Osteocyte (in vitro differentiated cells): ENCODE data around the gene MFAP3L. TPM values are rescaled to one million over a fixed set of nuclear protein-coding genes. Genes with fewer than 3 reads are reported as not detected.

Experiments
- DNase-seq: peaks from one replicate; pipeline ENCODE4 v3.0.0; 2021; ENCODE audit warnings: mixed read lengths; ENCODE audit not compliant: unreplicated experiment; ENCODE audit errors: extremely low spot score
- H3K27ac Mint-ChIP-seq: one replicate; pipeline ENCODE4 v1.8.0; 2021; ENCODE audit warnings: mild to moderate bottlenecking, mixed read lengths; ENCODE audit not compliant: unreplicated experiment
- H3K27me3 Mint-ChIP-seq: one replicate; pipeline ENCODE4 v1.8.0; 2021; ENCODE audit warnings: mixed read lengths; ENCODE audit not compliant: unreplicated experiment
- H3K36me3 Mint-ChIP-seq: one replicate; pipeline ENCODE4 v1.8.0; 2021; ENCODE audit warnings: mixed read lengths; ENCODE audit not compliant: unreplicated experiment
- H3K4me1 Mint-ChIP-seq: one replicate; pipeline ENCODE4 v1.8.0; 2021; ENCODE audit warnings: mixed read lengths; ENCODE audit not compliant: unreplicated experiment
- H3K4me3 Mint-ChIP-seq: one replicate; pipeline ENCODE4 v1.8.0; 2021; ENCODE audit warnings: mild to moderate bottlenecking, moderate library complexity, mixed read lengths; ENCODE audit not compliant: unreplicated experiment
- H3K9me3 Mint-ChIP-seq: one replicate; pipeline ENCODE4 v1.8.0; 2021; ENCODE audit warnings: mixed read lengths; ENCODE audit not compliant: unreplicated experiment
- total RNA-seq: library from RNA; stranded (reverse); gene quantifications from 2 replicates; pipeline ENCODE4 v1.2.1, GENCODE V29; 2021
- TF ChIP-seq, protein P1 (sequence below): fragments of 200-600 bp; sonication (generic); IDR thresholded peaks from 2 replicates; pipeline ENCODE4 v1.5.0; 2021; ENCODE audit warnings: antibody characterized with exemption, mild to moderate bottlenecking, moderate library complexity

Gene MFAP3L
- total RNA-seq, 1 donor from 2014 or later: 2.5 TPM

DNA sequence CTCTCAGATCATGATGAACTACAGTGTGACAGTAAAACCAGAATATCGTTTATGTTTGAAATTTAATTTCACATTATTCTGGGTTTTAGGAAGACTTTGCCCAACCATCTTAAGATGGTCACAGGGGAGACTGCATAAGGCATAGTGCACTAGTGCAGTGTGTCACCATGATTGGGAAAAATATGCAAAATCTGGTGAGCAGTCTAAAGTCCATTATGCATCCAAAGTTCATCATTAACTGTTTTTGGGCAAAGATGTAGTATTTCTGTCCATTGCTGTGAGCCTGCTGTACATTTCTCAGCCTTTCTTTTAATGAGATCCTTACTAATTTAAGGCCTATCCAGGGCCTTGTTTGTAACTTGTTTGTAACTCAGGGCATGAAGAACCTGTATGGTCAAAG is 11.3 kb upstream of the MFAP3L start:
- TF ChIP-seq, protein P1, sequence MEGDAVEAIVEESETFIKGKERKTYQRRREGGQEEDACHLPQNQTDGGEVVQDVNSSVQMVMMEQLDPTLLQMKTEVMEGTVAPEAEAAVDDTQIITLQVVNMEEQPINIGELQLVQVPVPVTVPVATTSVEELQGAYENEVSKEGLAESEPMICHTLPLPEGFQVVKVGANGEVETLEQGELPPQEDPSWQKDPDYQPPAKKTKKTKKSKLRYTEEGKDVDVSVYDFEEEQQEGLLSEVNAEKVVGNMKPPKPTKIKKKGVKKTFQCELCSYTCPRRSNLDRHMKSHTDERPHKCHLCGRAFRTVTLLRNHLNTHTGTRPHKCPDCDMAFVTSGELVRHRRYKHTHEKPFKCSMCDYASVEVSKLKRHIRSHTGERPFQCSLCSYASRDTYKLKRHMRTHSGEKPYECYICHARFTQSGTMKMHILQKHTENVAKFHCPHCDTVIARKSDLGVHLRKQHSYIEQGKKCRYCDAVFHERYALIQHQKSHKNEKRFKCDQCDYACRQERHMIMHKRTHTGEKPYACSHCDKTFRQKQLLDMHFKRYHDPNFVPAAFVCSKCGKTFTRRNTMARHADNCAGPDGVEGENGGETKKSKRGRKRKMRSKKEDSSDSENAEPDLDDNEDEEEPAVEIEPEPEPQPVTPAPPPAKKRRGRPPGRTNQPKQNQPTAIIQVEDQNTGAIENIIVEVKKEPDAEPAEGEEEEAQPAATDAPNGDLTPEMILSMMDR: no peak
- Mint-ChIP-seq H3K27ac (no peak overlapping the region), H3K4me1 (no peaks in the 10 kb centered on the region), H3K36me3 (no peaks in the 10 kb centered on the region), H3K4me3 (no peak overlapping the region), H3K9me3 (no peaks in the 10 kb centered on the region), H3K27me3 (peaks cover 31% of the 10 kb centered on the region)
- DNase-seq: no peak

DNA sequence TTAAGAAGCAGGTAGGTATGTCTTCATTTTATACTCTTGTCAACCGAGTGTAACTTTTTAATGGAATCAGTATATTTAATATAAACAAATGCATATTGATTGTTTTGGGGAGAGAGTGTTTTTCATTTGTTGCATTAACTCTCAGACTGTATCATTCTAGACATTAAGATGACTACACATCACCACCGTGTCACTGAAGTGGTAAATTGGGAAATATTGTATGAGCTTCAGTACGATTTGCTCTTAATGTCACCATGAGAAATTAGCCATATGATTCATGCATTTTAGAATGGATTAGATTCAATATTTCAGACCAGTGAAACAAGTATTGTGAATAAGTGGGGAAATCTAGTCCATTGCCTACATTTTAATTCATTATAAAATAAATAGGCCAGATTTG is 9.7 kb upstream of the MFAP3L start:
- Mint-ChIP-seq H3K27ac (no peak overlapping the region), H3K9me3 (no peaks in the 10 kb centered on the region), H3K27me3 (peaks cover 39% of the 10 kb centered on the region), H3K36me3 (no peaks in the 10 kb centered on the region), H3K4me1 (no peaks in the 10 kb centered on the region), H3K4me3 (no peak overlapping the region)
- TF ChIP-seq, protein P1: no peak
- DNase-seq: no peak

DNA sequence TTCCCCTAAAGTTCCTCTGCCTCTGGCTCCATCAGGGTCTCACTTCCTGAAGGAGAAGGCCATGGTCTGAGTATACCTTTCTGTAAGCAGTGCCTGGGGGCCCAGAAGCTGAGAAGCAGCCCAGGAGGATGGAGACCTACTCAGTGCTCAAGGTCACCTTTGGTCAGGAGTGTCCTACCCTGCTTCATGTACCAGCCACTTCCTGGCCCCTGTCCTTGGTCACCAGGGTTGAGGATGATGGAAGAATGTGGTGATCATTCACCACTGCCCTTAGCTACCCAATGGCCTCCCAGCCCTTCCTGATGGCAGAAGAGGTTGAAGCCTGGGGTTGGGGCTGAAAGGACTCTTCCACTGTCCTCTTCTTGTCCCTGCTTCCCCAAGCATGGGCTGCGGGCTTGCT is 9.0 kb upstream of the MFAP3L start:
- H3K27me3 Mint-ChIP-seq: peaks cover 40% of the 10 kb centered on the region
- no peak overlapping the region for H3K27ac Mint-ChIP-seq
- no peaks in the 10 kb centered on the region for H3K36me3 Mint-ChIP-seq
- peak; percentile 63 for DNase-seq
- no peaks in the 10 kb centered on the region for H3K4me1 Mint-ChIP-seq
- no peak overlapping the region for H3K4me3 Mint-ChIP-seq
- TF ChIP-seq, protein P1: no peak
- no peaks in the 10 kb centered on the region for H3K9me3 Mint-ChIP-seq

DNA sequence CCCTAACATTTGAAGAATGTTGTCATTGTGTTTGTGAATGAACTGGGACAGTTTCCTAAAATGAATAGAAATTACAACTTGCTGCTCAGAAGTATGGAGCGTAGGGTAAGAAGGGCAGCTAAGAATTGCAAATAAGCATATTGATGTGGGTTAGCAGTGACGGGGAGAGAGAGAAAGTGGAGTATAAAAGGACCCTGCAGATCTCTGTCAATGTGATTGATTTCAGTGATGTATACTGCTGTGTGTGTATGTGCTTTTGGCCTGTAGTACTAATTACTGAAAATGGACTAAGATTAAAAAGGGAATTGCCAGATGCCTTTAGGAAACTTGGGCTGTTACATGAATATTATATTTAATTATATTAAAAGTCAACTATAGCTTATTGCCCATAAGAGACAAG is 7.8 kb upstream of the MFAP3L start:
- H3K4me1 Mint-ChIP-seq: no peaks in the 10 kb centered on the region
- H3K27me3 Mint-ChIP-seq: peaks cover 45% of the 10 kb centered on the region
- H3K36me3 Mint-ChIP-seq: no peaks in the 10 kb centered on the region
- TF ChIP-seq, protein P1: no peak
- H3K27ac Mint-ChIP-seq: no peak overlapping the region
- no peaks in the 10 kb centered on the region for H3K9me3 Mint-ChIP-seq
- DNase-seq: no peak
- no peak overlapping the region for H3K4me3 Mint-ChIP-seq

DNA sequence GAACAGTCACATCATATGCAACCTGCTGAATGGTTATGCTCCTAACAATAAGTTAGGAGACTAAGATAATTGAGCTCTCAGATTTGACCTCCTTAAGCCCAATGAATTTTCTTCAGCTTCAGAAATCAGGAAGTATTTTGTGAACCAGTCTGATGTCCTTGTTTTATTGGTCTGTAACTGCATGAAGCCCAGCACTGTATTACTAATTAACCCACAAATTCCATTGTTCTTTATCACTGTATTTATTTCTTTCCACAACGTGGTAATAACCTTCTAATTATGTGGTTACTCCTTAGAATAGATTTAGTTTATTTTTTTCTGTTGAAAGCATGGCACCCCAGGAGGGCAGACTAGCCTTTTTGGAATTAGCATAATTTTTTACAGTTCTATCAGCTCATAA is 3.9 kb upstream of the MFAP3L start:
- H3K27ac Mint-ChIP-seq: no peak overlapping the region
- no peak overlapping the region for H3K4me3 Mint-ChIP-seq
- H3K9me3 Mint-ChIP-seq: no peaks in the 10 kb centered on the region
- no peak for DNase-seq
- H3K27me3 Mint-ChIP-seq: peaks cover 45% of the 10 kb centered on the region
- TF ChIP-seq, protein P1: no peak
- no peaks in the 10 kb centered on the region for H3K36me3 Mint-ChIP-seq
- peaks cover 10% of the 10 kb centered on the region for H3K4me1 Mint-ChIP-seq
